HCT116 (cell line): ENCODE measurements around the gene MOK. TPM values are rescaled to one million over a fixed set of nuclear protein-coding genes. Genes with fewer than 3 reads are reported as not detected.

Experiments
- ATAC-seq: fragments of 200-7000 bp; cut with Tn5 transposase; 2 replicates; pipeline ENCODE4 v1.9.1; 2020; ENCODE audit warnings: mild to moderate bottlenecking, moderate library complexity
- BruUV-seq: library from RNA; stranded (reverse); fragments of 400-500 nt; replicated peaks from 2 replicates; lab custom pipeline; 2021; lab: Mats Ljungman, UMichigan
- CTCF ChIA-PET: fragments of 300-600 bp; sonication (Branson Sonifier 250); formaldehyde crosslinking; loops from one replicate; lab custom pipeline; 2021; ENCODE audit warnings: antibody characterized with exemption; lab: Charles Lee
- POLR2A ChIA-PET: fragments of 300-600, 350-600 bp; sonication (Branson Sonifier 250); formaldehyde crosslinking; loops from one replicate; lab custom pipeline; 2021; ENCODE audit warnings: antibody characterized with exemption; lab: Charles Lee
- RAD21 ChIA-PET, 2 experiments: fragments of 300-600 bp; sonication (Branson Sonifier 250); formaldehyde crosslinking; loops; one replicate each; lab custom pipeline; 2023; ENCODE audit warnings: low total read pairs in 2 of 2; ENCODE audit not compliant: uncharacterized antibody in 2 of 2, unreplicated experiment in 2 of 2, low non-redundant PET in 1 of 2; lab: Charles Lee
- DNase-seq: peaks from one replicate; pipeline ENCODE4 v3.0.0-alpha.2; 2010; ENCODE audit warnings: low read depth, low spot score
- H2AFZ ChIP-seq: fragments of 200-600 bp; shearing (Covaris generic), sonication (generic); 2 replicates; pipeline ENCODE4 v1.6.1; 2017; ENCODE audit warnings: low read depth, mixed run types, mixed read lengths, antibody characterized with exemption, low read length; ENCODE audit not compliant: poor library complexity, severe bottlenecking
- H3K27ac ChIP-seq: 2 replicates; pipeline ENCODE4 v1.5.1; 2012; ENCODE audit warnings: low read depth, low read length
- H3K27me3 ChIP-seq: fragments of 200-600 bp; sonication (generic); 2 replicates; pipeline ENCODE4 v1.6.1; 2016; ENCODE audit warnings: mixed run types, low read length, mixed read lengths; ENCODE audit not compliant: insufficient read depth
- H3K36me3 ChIP-seq, 2 experiments: fragments of 200-500 bp in 1 of 2; fragments of 200-600 bp in 1 of 2; sonication (Bioruptor generic) in 1 of 2; sonication (generic) in 1 of 2; 2 replicates each; pipeline versions ENCODE4 v1.5.1 to v1.6.1; 2014 to 2016; ENCODE audit warnings: low read length in 2 of 2, inconsistent platforms in 1 of 2, mixed read lengths in 1 of 2, mixed run types in 1 of 2; ENCODE audit not compliant: insufficient read depth in 2 of 2, control insufficient read depth in 1 of 2
- H3K4me1 ChIP-seq, 2 experiments: fragments of 200-600 bp in 1 of 2; sonication (generic) in 1 of 2; 2 replicates each; pipeline versions ENCODE4 v1.5.1 to v1.6.1; 2012 to 2017; ENCODE audit warnings: low read length in 2 of 2, inconsistent platforms in 1 of 2, mild to moderate bottlenecking in 1 of 2, mixed read lengths in 1 of 2, mixed run types in 1 of 2, moderate library complexity in 1 of 2; ENCODE audit not compliant: insufficient read depth in 2 of 2, control insufficient read depth in 1 of 2
- H3K4me2 ChIP-seq: fragments of 200-600 bp; sonication (generic); 2 replicates; pipeline ENCODE4 v1.6.1; 2017; ENCODE audit warnings: mixed run types, low read length, mixed read lengths
- H3K4me3 ChIP-seq, 2 experiments: fragments of 200-600 bp in 1 of 2; sonication (generic) in 1 of 2; replicated peaks in 1 of 2; 2 replicates each; pipeline ENCODE4 v1.5.1; 2011 to 2016; ENCODE audit warnings: low read length in 2 of 2, control low read depth in 1 of 2, low read depth in 1 of 2, mild to moderate bottlenecking in 1 of 2, mixed read lengths in 1 of 2, mixed run types in 1 of 2
- H3K79me2 ChIP-seq: fragments of 200-600 bp; sonication (generic); 2 replicates; pipeline ENCODE4 v1.6.1; 2017; ENCODE audit warnings: mild to moderate bottlenecking, mixed run types, low read length, moderate library complexity, mixed read lengths; ENCODE audit not compliant: insufficient read depth
- H3K9ac ChIP-seq: fragments of 200-600 bp; sonication (generic); 2 replicates; pipeline ENCODE4 v1.6.1; 2016; ENCODE audit warnings: low read length, mixed read lengths
- H3K9me2 ChIP-seq: fragments of 200-600 bp; sonication (generic), shearing (Covaris generic); 2 replicates; pipeline ENCODE4 v1.6.1; 2017; ENCODE audit warnings: mixed run types, mild to moderate bottlenecking, moderate library complexity; ENCODE audit not compliant: insufficient read depth
- H3K9me3 ChIP-seq, 2 experiments: fragments of 200-500 bp in 1 of 2; fragments of 200-600 bp in 1 of 2; sonication (Bioruptor generic) in 1 of 2; sonication (generic) in 1 of 2; 2 replicates each; pipeline ENCODE4 v1.6.1; 2014 to 2017; ENCODE audit warnings: low read length in 2 of 2, mixed read lengths in 2 of 2, inconsistent platforms in 1 of 2, low read depth in 1 of 2, mild to moderate bottlenecking in 1 of 2, mixed run types in 1 of 2, moderate library complexity in 1 of 2; ENCODE audit not compliant: control insufficient read depth in 1 of 2, insufficient read depth in 1 of 2
- H4K20me1 ChIP-seq: fragments of 200-600 bp; sonication (generic), shearing (Covaris generic); 2 replicates; pipeline ENCODE4 v1.6.1; 2017; ENCODE audit warnings: mixed run types, mild to moderate bottlenecking, moderate library complexity; ENCODE audit not compliant: insufficient read depth
- CBX3 ChIP-seq: IDR thresholded peaks from 2 replicates; pipeline ENCODE4 v1.6.1; 2012; ENCODE audit warnings: low read depth
- CEBPB ChIP-seq: IDR thresholded peaks from 2 replicates; pipeline ENCODE4 v1.6.1; 2012; ENCODE audit warnings: low read depth
- EGR1 ChIP-seq: IDR thresholded peaks from 2 replicates; pipeline ENCODE4 v1.6.1; 2012; ENCODE audit warnings: low read depth
- EZH2phosphoT487 ChIP-seq: fragments of 200-600 bp; IDR thresholded peaks from 2 replicates; pipeline ENCODE4 v1.6.1; 2018; ENCODE audit warnings: antibody characterized with exemption, borderline replicate concordance
- JUND ChIP-seq: IDR thresholded peaks from 2 replicates; pipeline ENCODE4 v1.6.1; 2012
- POLR2A ChIP-seq: IDR thresholded peaks from 2 replicates; pipeline ENCODE4 v1.7.0; 2011; ENCODE audit warnings: borderline replicate concordance; ENCODE audit not compliant: insufficient read depth, insufficient read length; ENCODE audit errors: extremely low read depth
- POLR2AphosphoS5 ChIP-seq: IDR thresholded peaks from 2 replicates; pipeline ENCODE4 v1.6.1; 2011; ENCODE audit warnings: mild to moderate bottlenecking, low read depth, low read length, moderate library complexity
- REST ChIP-seq: IDR thresholded peaks from 2 replicates; pipeline ENCODE4 v1.6.1; 2012; ENCODE audit warnings: low read depth
- ZBTB33 ChIP-seq: IDR thresholded peaks from 2 replicates; pipeline ENCODE4 v1.6.1; 2011; ENCODE audit warnings: mild to moderate bottlenecking, low read length, moderate library complexity; ENCODE audit not compliant: insufficient replicate concordance; ENCODE audit errors: extremely low read depth
- ZFX ChIP-seq: fragments of 450-650 bp; IDR thresholded peaks from 2 replicates; pipeline ENCODE4 v1.6.1; 2017
- ZNF274 ChIP-seq: fragments of 200-500 bp; sonication (Bioruptor generic); IDR thresholded peaks from 2 replicates; pipeline ENCODE4 v1.6.1; 2014; ENCODE audit warnings: mild to moderate bottlenecking, low read depth, low read length, inconsistent platforms
- intact Hi-C: fragments of 100-400 bp; cut with micrococcal nuclease; formaldehyde crosslinking; loops from 2 replicates; pipeline ENCODE4 v1.10.0; 2022
- total RNA-seq: library from RNA; stranded (reverse); gene quantifications from one replicate; pipeline ENCODE4 v1.2.1, GENCODE V29; 2021; ENCODE audit not compliant: unreplicated experiment
- TF ChIP-seq, protein P1 (sequence below), 3 experiments: fragments of 200-600 bp in 1 of 3; sonication (generic) in 1 of 3; IDR thresholded peaks in 2 of 3; conservative IDR thresholded peaks in 1 of 3; 2 replicates each; pipeline ENCODE4 v1.5.1; 2012 to 2017; ENCODE audit warnings: low read depth in 2 of 3, low read length in 2 of 3, antibody characterized with exemption in 1 of 3, borderline replicate concordance in 1 of 3, control low read depth in 1 of 3, mild to moderate bottlenecking in 1 of 3, mixed read lengths in 1 of 3, mixed run types in 1 of 3, moderate library complexity in 1 of 3; ENCODE audit not compliant: insufficient read depth in 1 of 3
- TF ChIP-seq, protein P2 (sequence below): IDR thresholded peaks from 2 replicates; pipeline ENCODE4 v1.6.1; 2012

The MOK gene
- total RNA-seq, 1 experiment from 2014 or later = 9.4 TPM

DNA sequence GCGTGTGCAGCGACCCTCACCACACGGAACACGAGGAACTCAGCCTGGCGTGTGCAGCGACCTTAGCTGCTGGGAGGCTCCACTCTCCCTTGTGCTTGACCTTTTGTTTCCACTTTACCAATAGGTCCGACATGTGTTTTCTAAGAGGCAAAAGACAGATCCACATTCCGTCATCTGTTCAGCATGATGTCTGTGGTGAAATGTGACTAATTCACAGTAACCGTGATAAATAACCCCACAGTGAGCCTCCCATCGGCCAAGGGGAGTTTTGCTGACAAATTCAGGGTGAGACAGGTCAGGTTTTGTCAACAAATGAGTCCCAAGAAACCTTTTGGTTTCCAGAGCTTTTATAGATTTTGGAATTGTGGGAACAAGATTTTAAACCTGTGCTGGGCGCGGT lies 55.9 kb downstream of the MOK start:
- no peak overlapping the region for H3K4me3 ChIP-seq
- H3K27me3 ChIP-seq = no peaks in the 10 kb centered on the region
- RAD21 ChIA-PET = interaction anchor here in 1 of 2 experiments (0.6 kb wide), 1 partner anchor 49 kb away, joined by 3 read pairs; no protein-coding TSS in a partner anchor
- no peaks in the 10 kb centered on the region for H3K36me3 ChIP-seq
- H3K9me2 ChIP-seq = no peaks in the 10 kb centered on the region
- TF ChIP-seq JUND = no peak
- TF ChIP-seq, protein P1, sequence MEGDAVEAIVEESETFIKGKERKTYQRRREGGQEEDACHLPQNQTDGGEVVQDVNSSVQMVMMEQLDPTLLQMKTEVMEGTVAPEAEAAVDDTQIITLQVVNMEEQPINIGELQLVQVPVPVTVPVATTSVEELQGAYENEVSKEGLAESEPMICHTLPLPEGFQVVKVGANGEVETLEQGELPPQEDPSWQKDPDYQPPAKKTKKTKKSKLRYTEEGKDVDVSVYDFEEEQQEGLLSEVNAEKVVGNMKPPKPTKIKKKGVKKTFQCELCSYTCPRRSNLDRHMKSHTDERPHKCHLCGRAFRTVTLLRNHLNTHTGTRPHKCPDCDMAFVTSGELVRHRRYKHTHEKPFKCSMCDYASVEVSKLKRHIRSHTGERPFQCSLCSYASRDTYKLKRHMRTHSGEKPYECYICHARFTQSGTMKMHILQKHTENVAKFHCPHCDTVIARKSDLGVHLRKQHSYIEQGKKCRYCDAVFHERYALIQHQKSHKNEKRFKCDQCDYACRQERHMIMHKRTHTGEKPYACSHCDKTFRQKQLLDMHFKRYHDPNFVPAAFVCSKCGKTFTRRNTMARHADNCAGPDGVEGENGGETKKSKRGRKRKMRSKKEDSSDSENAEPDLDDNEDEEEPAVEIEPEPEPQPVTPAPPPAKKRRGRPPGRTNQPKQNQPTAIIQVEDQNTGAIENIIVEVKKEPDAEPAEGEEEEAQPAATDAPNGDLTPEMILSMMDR (IDR thresholded peaks at IDR 0.05 in 2 of 3, conservative IDR thresholded peaks at IDR 0.05 in 1 of 3; ENCODE audit: borderline replicate concordance in 1 of 3, insufficient read depth in 1 of 3, low read depth in 2 of 3, low read length in 2 of 3) = no peak
- no peak for TF ChIP-seq EZH2phosphoT487
- no peak for TF ChIP-seq CEBPB
- TF ChIP-seq POLR2AphosphoS5 = no peak
- TF ChIP-seq, protein P2, sequence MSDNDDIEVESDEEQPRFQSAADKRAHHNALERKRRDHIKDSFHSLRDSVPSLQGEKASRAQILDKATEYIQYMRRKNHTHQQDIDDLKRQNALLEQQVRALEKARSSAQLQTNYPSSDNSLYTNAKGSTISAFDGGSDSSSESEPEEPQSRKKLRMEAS = no peak
- TF ChIP-seq ZFX = no peak
- no peak overlapping the region for H3K9ac ChIP-seq
- no peaks in the 10 kb centered on the region for H3K9me3 ChIP-seq
- CTCF ChIA-PET = no interaction called here
- DNase-seq (no peak), ATAC-seq (no peak)
- no peaks in the 10 kb centered on the region for H3K4me1 ChIP-seq
- POLR2A ChIA-PET = no interaction called here
- no TSS peak for BruUV-seq
- no peaks in the 10 kb centered on the region for H4K20me1 ChIP-seq
- H3K4me2 ChIP-seq = no peak overlapping the region
- H3K27ac ChIP-seq = no peak overlapping the region
- H2AFZ ChIP-seq = no peak overlapping the region
- H3K79me2 ChIP-seq = no peaks in the 10 kb centered on the region
- intact Hi-C loops = no loop called here

- Histone ChIP-seq H3K4me1 (no peaks in the 10 kb centered on the region), H3K4me2 (no peak overlapping the region), H3K9ac (no peak overlapping the region), H3K36me3 (no peaks in the 10 kb centered on the region), H3K27ac (no peak overlapping the region), H3K4me3 (no peak overlapping the region), H3K9me3 (no peaks in the 10 kb centered on the region), H2AFZ (no peak overlapping the region), H4K20me1 (no peaks in the 10 kb centered on the region), H3K79me2 (no peaks in the 10 kb centered on the region), H3K27me3 (no peaks in the 10 kb centered on the region), H3K9me2 (no peaks in the 10 kb centered on the region)
- ChIA-PET CTCF (no interaction called here), RAD21 (no interaction called here), POLR2A (no interaction called here)
- ATAC-seq (no peak), DNase-seq (no peak)
- BruUV-seq = no TSS peak
- intact Hi-C loops = no loop called here
- TF ChIP-seq POLR2A (no peak), ZNF274 (no peak), REST (no peak), ZBTB33 (no peak), CBX3 (no peak), EGR1 (no peak)
- TF ChIP-seq, protein P2 = no peak
Measured at GRCh38 chr14:102248121-102248520, 56.8 kb downstream of the MOK start.
